ENCODE data around the gene SHH. TPM values are rescaled to one million over a fixed set of nuclear protein-coding genes. Genes with fewer than 3 reads are reported as not detected.

The SHH gene
- total RNA-seq, 3 donors from 2014 or later, result 2.4 to 9.6 (median 6.6) TPM

DNA sequence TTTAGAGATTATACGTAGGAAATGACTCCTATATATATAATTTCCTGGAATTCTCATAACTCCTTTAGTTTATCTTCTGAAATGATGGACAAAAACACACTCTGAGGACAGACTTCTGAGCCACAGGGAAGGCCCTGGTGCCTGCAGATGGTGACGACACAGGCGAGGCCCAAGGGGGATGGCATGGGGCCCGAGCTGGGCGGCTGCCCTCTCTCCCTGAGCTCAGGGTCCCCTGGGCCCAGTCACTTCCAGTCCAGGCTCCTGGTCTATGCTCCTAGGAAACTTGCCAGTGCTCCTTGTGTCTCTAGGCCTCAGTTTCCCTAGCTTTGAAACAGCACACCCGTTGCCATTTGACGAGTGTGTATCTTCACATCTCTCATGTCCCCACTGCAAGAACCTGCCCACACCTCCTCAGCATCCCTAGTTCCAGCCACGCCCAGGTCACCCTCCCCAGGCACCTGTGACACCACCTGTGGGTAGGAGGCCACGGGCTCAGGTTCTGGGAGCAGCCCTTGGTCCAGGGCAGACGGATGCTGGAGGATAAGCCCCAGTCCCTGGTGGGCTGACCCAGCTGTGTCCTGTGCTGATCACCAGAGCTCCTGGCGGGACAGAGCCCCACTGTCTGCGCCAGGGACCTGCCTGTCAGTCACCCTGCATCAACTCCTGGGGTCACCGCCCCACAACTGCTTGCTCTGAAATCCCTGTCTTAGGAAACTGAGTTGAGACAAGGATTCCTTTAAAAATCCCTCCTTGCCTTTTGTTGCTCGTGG lies 23.4 kb upstream of the SHH start:
- H3K4me3 ChIP-seq, result no peak overlapping the region
- H3K36me3 ChIP-seq (ENCODE audit: low read depth), result no peaks in the 10 kb centered on the region
- H3K9me3 ChIP-seq, result no peaks in the 10 kb centered on the region
- intact Hi-C loops (cut with DNase I, micrococcal nuclease), result no loop called here
- TF ChIP-seq, protein P1, sequence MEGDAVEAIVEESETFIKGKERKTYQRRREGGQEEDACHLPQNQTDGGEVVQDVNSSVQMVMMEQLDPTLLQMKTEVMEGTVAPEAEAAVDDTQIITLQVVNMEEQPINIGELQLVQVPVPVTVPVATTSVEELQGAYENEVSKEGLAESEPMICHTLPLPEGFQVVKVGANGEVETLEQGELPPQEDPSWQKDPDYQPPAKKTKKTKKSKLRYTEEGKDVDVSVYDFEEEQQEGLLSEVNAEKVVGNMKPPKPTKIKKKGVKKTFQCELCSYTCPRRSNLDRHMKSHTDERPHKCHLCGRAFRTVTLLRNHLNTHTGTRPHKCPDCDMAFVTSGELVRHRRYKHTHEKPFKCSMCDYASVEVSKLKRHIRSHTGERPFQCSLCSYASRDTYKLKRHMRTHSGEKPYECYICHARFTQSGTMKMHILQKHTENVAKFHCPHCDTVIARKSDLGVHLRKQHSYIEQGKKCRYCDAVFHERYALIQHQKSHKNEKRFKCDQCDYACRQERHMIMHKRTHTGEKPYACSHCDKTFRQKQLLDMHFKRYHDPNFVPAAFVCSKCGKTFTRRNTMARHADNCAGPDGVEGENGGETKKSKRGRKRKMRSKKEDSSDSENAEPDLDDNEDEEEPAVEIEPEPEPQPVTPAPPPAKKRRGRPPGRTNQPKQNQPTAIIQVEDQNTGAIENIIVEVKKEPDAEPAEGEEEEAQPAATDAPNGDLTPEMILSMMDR (IDR thresholded peaks at IDR 0.05), result no peak
- no peak for ATAC-seq
- H3K4me1 ChIP-seq (ENCODE audit: low read depth), result no peaks in the 10 kb centered on the region
- DNase-seq, result no peak

GRCh38 chr7:155834486-155835048 lies 22.3 kb upstream of the SHH start:
- intact Hi-C loops (cut with DNase I, micrococcal nuclease), result no loop called here
- ATAC-seq (no peak), DNase-seq (no peak)
- Histone ChIP-seq H3K4me3 (no peak overlapping the region), H3K4me1 (ENCODE audit: low read depth) (no peaks in the 10 kb centered on the region), H3K36me3 (ENCODE audit: low read depth) (no peaks in the 10 kb centered on the region), H3K9me3 (no peaks in the 10 kb centered on the region)
- TF ChIP-seq, protein P1 (IDR thresholded peaks at IDR 0.05), result no peak

- no peak overlapping the region for H3K4me3 ChIP-seq
- no peaks in the 10 kb centered on the region for H3K9me3 ChIP-seq
- no peaks in the 10 kb centered on the region for H3K4me1 ChIP-seq (ENCODE audit: low read depth)
- intact Hi-C loops (cut with DNase I, micrococcal nuclease), result no loop called here
- no peak for DNase-seq
- no peaks in the 10 kb centered on the region for H3K36me3 ChIP-seq (ENCODE audit: low read depth)
- TF ChIP-seq, protein P1 (IDR thresholded peaks at IDR 0.05), result no peak
- ATAC-seq, result no peak
Observed at GRCh38 chr7:155833651-155834050, 21.4 kb upstream of the SHH start.

DNA sequence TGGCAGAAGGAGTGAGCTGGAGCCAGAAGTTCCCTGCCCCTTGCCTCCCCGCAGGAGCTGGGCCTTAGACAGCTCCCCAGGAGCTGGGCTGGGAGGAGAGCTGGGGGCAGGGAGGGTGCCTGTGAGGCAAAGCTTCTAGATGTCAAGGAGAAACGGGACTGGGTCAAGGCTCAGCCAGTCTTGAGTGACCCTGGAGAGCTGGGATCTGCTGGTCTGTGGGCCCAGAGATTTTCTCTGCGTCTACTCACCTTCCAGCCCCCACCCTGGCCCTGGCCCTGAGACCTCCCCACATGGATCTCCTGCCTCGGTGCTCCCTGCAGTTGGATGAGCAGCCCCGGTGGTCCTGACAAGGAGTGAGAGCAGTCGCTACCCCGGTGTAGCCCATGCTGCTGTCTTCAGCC lies 20.3 kb upstream of the SHH start:
- H3K9me3 ChIP-seq, result no peaks in the 10 kb centered on the region
- DNase-seq, result no peak
- H3K36me3 ChIP-seq (ENCODE audit: low read depth), result no peaks in the 10 kb centered on the region
- no peaks in the 10 kb centered on the region for H3K4me1 ChIP-seq (ENCODE audit: low read depth)
- TF ChIP-seq, protein P1 (IDR thresholded peaks at IDR 0.05), result no peak
- intact Hi-C loops (cut with DNase I, micrococcal nuclease), result no loop called here
- no peak overlapping the region for H3K4me3 ChIP-seq
- ATAC-seq, result no peak

- TF ChIP-seq, protein P1 (IDR thresholded peaks at IDR 0.05), result no peak
- Histone ChIP-seq H3K4me3 (no peak overlapping the region), H3K36me3 (ENCODE audit: low read depth) (no peaks in the 10 kb centered on the region), H3K4me1 (ENCODE audit: low read depth) (no peaks in the 10 kb centered on the region), H3K9me3 (no peaks in the 10 kb centered on the region)
- intact Hi-C loops (cut with DNase I, micrococcal nuclease), result no loop called here
- ATAC-seq (no peak), DNase-seq (no peak)
Observed at GRCh38 chr7:155831807-155832524, 19.7 kb upstream of the SHH start.

All from mucosa of descending colon (tissue), 3 donors.